K562 (cell line): ENCODE data around the gene LRFN3. TPM values are rescaled to one million over a fixed set of nuclear protein-coding genes. Genes with fewer than 3 reads are reported as not detected.
A peak's percentile ranks its signal among the peaks of the same experiment; 100 is the strongest.

ENCODE experiments used
- ATAC-seq: fragments of 200-7000 bp; cut with Tn5 transposase; 3 replicates; pipeline ENCODE4 v1.9.1; 2020; ENCODE audit warnings: moderate library complexity
- BruUV-seq: library from RNA; stranded (reverse); fragments of 400-500 nt; replicated peaks from 2 replicates; lab custom pipeline; 2021; lab: Mats Ljungman, UMichigan
- CTCF ChIA-PET: fragments of 300-600 bp; formaldehyde crosslinking; extraction: SDS; loops from one replicate; lab custom pipeline; 2021; ENCODE audit warnings: low intra/inter-chr PET ratio; lab: Yijun Ruan, JAX
- POLR2A ChIA-PET: fragments of 300-600, 350-650 bp; sonication (Branson Sonifier 250); formaldehyde crosslinking; extraction: SDS; loops from one replicate; lab custom pipeline; 2021; ENCODE audit warnings: antibody characterized with exemption, inconsistent platforms; lab: Yijun Ruan, JAX
- DNase-seq, 4 experiments: peaks; one replicate each; pipeline versions ENCODE4 v3.0.0 to v3.0.0-alpha.2; 2011 to 2018; ENCODE audit warnings: low spot score in 3 of 4, mixed read lengths in 3 of 4; ENCODE audit errors: extremely low read depth in 1 of 4
- FAIRE-seq: peaks from 2 replicates; lab custom pipeline; 2011; peaks lifted over from hg19 to GRCh38; lab: Jason Lieb, UNC
- H2AFZ ChIP-seq: 2 replicates; pipeline ENCODE4 v1.6.0; 2011; ENCODE audit warnings: low read depth, low read length, control low read depth, inconsistent platforms
- H3K27ac ChIP-seq: fragments of 200-600 bp; 3 replicates; pipeline ENCODE4 v1.8.0; 2011; ENCODE audit warnings: low read depth, mild to moderate bottlenecking, control low read depth, inconsistent platforms, low read length, moderate library complexity, mixed read lengths; ENCODE audit errors: extremely low read depth
- H3K27me3 ChIP-seq, 2 experiments: fragments of 300-600 bp in 1 of 2; 2 replicates in 1 of 2; 3 replicates in 1 of 2; pipeline versions ENCODE4 v1.6.0 to v1.8.0; 2011; ENCODE audit warnings: inconsistent platforms in 2 of 2, low read length in 2 of 2, mild to moderate bottlenecking in 1 of 2, mixed read lengths in 1 of 2, moderate library complexity in 1 of 2; ENCODE audit not compliant: control insufficient read depth in 2 of 2, insufficient read depth in 2 of 2
- H3K36me3 ChIP-seq: fragments of 300-600 bp; 3 replicates; pipeline ENCODE4 v1.8.0; 2011; ENCODE audit warnings: mild to moderate bottlenecking, low read length, inconsistent platforms; ENCODE audit not compliant: control insufficient read depth, insufficient read depth
- H3K4me1 ChIP-seq, 2 experiments: fragments of 200-600 bp in 1 of 2; replicated peaks in 1 of 2; 2 replicates in 1 of 2; 3 replicates in 1 of 2; pipeline versions ENCODE4 v1.5.1 to v1.8.0; 2011; ENCODE audit warnings: inconsistent platforms in 2 of 2, low read length in 2 of 2, mild to moderate bottlenecking in 1 of 2, mixed read lengths in 1 of 2, moderate library complexity in 1 of 2; ENCODE audit not compliant: control insufficient read depth in 2 of 2, insufficient read depth in 2 of 2
- H3K4me2 ChIP-seq: 2 replicates; pipeline ENCODE4 v1.6.1; 2011; ENCODE audit warnings: low read length, control low read depth, inconsistent platforms, mixed read lengths; ENCODE audit not compliant: insufficient read depth
- H3K4me3 ChIP-seq: fragments of 200-600 bp; sonication (generic), shearing (Covaris generic); 2 replicates; pipeline ENCODE4 v1.5.1; 2016; ENCODE audit warnings: control low read depth, inconsistent platforms
- H3K79me2 ChIP-seq: fragments of 200-600 bp; 3 replicates; pipeline ENCODE4 v1.8.0; 2011; ENCODE audit warnings: low read length, inconsistent platforms; ENCODE audit not compliant: control insufficient read depth, insufficient read depth
- H3K9ac ChIP-seq, 2 experiments: 2 replicates each; pipeline versions ENCODE4 v1.6.0 to v1.6.1; 2011; ENCODE audit warnings: low read depth in 2 of 2, low read length in 2 of 2, control low read depth in 1 of 2, inconsistent platforms in 1 of 2, mild to moderate bottlenecking in 1 of 2, mixed read lengths in 1 of 2; ENCODE audit not compliant: insufficient read depth in 1 of 2
- H3K9me1 ChIP-seq: one replicate; pipeline ENCODE4 v1.6.0; 2011; ENCODE audit warnings: inconsistent platforms, mild to moderate bottlenecking, low read length, moderate library complexity; ENCODE audit not compliant: control insufficient read depth, insufficient read depth
- H3K9me3 ChIP-seq: replicated peaks from 2 replicates; pipeline ENCODE4 v1.5.1; 2011; ENCODE audit warnings: low read depth, low read length, inconsistent platforms; ENCODE audit not compliant: control insufficient read depth, insufficient read depth
- H4K20me1 ChIP-seq: replicated peaks from 2 replicates; pipeline ENCODE4 v1.6.1; 2011; ENCODE audit warnings: low read length, inconsistent platforms, mixed read lengths; ENCODE audit not compliant: control insufficient read depth, insufficient read depth
- HMGN3 ChIP-seq: IDR thresholded peaks from 2 replicates; pipeline ENCODE4 v1.6.1; 2011; ENCODE audit warnings: borderline replicate concordance, low read depth, mild to moderate bottlenecking, mixed read lengths, low read length; ENCODE audit not compliant: insufficient read length; ENCODE audit errors: extremely low read depth
- MYNN ChIP-seq, 2 experiments: sonication (generic); formaldehyde crosslinking in 1 of 2; IDR thresholded peaks; 2 replicates each; pipeline versions ENCODE4 v1.5.0 to v1.6.1; 2016 to 2020; ENCODE audit warnings: antibody characterized with exemption in 1 of 2, missing genetic modification reagents in 1 of 2
- RBM39 ChIP-seq: fragments of 200-400 bp; formaldehyde crosslinking; optimal IDR thresholded peaks from 2 replicates; pipeline ENCODE3; 2018; ENCODE audit warnings: low read depth, low read length
- WGBS: fragments of 100-300 bp; shearing (Covaris generic); methylation state at CpG from one replicate; pipeline ENCODE4 v1.1.6; 2016; ENCODE audit warnings: low coverage, mixed read lengths; ENCODE audit not compliant: insufficient coverage; ENCODE audit errors: missing lambda C conversion rate; 5-methylcytosine and 5-hydroxymethylcytosine counted together
- in situ Hi-C: fragments of 300-500 bp; cut with MboI; formaldehyde crosslinking; loops from 4 replicates; pipeline ENCODE4 v1.15.0; 2018; ENCODE audit warnings: inconsistent platforms, mixed read lengths
- intact Hi-C: fragments of 100-400 bp; cut with micrococcal nuclease; formaldehyde crosslinking; loops from 2 replicates; pipeline ENCODE4 v1.14.2; 2022
- polyA plus RNA-seq, 8 experiments: library from polyadenylated mRNA; depleted of rRNA in 4 of 8; stranded (reverse) in 5 of 8; unstranded in 3 of 8; fragments of >200 nt; fragmentation: Nextera tagmentation in 2 of 8; fragmentation: Illumina TruSeq in 1 of 8; extraction: Ambion mirVana in 2 of 8; extraction: Trizol in 1 of 8; gene quantifications; 2 replicates each; pipeline versions ENCODE4 v1.2.1 to v1.2.3, GENCODE V29; 2011 to 2014; ENCODE audit warnings: inconsistent platforms in 1 of 8, missing spikeins in 1 of 8
- total RNA-seq, 7 experiments: library from RNA; depleted of rRNA in 6 of 7; stranded (reverse); fragments of >200 nt in 6 of 7; fragmentation: Illumina TruSeq in 2 of 7; extraction: Trizol in 2 of 7; gene quantifications; 2 replicates each; pipeline versions ENCODE4 v1.2.1 to v1.2.3, GENCODE V29; 2011 to 2021; ENCODE audit warnings: low replicate concordance in 1 of 7
- TF ChIP-seq, protein P1 (sequence below): sonication (generic); formaldehyde crosslinking; IDR thresholded peaks from 2 replicates; pipeline ENCODE4 v1.9.0; 2022; ENCODE audit warnings: mild to moderate bottlenecking, missing genetic modification reagents
- TF ChIP-seq, protein P2 (sequence below): fragments of 250-450 bp; sonication (Bioruptor Pico); IDR thresholded peaks from 2 replicates; pipeline ENCODE4 v1.5.0; 2021
- TF ChIP-seq, protein P3 (sequence below): sonication (generic); formaldehyde crosslinking; IDR thresholded peaks from 2 replicates; pipeline ENCODE4 v1.8.1; 2023; ENCODE audit warnings: mild to moderate bottlenecking, missing genetic modification reagents
- TF ChIP-seq, protein P4 (sequence below): fragments of 450-650 bp; IDR thresholded peaks from 2 replicates; pipeline ENCODE4 v1.6.1; 2018; ENCODE audit not compliant: partially characterized antibody

Gene LRFN3
- total and polyA plus RNA-seq, 9 of the 15 experiments (the other 6 are each of a cell fraction or from before 2014, with no cell fraction given): 0.03 to 0.12 (median 0.11) TPM; not detected in 6

DNA sequence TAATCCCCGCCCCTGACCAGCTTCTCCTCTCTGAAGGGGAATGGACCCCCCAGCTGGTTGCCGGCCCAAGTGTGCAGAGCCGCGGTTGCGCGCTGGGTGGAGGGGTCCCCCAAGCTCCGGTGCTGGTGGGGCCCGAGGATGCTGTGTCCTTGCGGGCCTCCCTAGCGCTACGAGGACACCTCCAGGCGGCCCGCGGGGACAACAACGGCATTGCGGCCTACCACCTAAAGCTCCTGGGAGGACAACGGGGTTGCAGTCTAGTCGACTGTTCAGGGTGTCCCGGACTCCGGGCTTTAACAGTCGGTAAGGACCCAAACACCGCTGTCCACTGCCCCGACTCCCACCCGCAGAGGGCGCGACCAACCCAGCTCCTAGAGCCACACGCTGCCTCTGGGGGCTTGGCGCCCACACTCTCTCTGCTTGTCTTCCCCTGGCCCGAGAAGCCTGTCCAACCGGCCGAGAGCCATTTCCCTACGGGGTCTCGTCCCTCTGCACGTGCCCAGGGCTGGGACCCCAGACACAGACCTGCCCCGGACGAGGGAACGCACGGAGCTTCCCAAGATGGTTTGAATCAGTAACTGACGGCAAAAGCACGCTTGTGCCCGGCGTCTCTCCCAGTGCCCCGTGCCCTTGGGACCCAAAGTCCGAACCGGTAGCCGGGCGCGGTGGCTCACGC, 57.9 kb downstream of the LRFN3 start:
- no peaks in the 10 kb centered on the region for H3K27me3 ChIP-seq
- ATAC-seq (no peak), DNase-seq (no peak), FAIRE-seq (no peak)
- ChIA-PET CTCF (no interaction called here), POLR2A (no interaction called here)
- in situ Hi-C loops: no loop called here
- no TSS peak for BruUV-seq
- 98% methylated on average over 38 of the region's 49 CpGs for WGBS
- H3K4me1 ChIP-seq: peaks cover 9 to 29% of the 10 kb centered on the region in 2 experiments; a peak in 4 of 5 replicates
- H3K9ac ChIP-seq: peak overlapping the region in 1 of 2 experiments; percentile 28; a peak in 1 of 4 replicates
- H4K20me1 ChIP-seq: peaks cover 4% of the 10 kb centered on the region; the same call in 1 of the 2 replicates
- peaks cover 25% of the 10 kb centered on the region for H3K79me2 ChIP-seq
- TF ChIP-seq, protein P1, sequence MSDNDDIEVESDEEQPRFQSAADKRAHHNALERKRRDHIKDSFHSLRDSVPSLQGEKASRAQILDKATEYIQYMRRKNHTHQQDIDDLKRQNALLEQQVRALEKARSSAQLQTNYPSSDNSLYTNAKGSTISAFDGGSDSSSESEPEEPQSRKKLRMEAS (CRISPR knock-in tag): 0 out of 2 replicates have a peak, but pooled peaks have one; percentile 14
- no peak for TF ChIP-seq MYNN (IDR thresholded peaks at IDR 0.05)
- TF ChIP-seq MYNN (CRISPR knock-in tag; IDR thresholded peaks at IDR 0.05): no peak
- TF ChIP-seq, protein P2, sequence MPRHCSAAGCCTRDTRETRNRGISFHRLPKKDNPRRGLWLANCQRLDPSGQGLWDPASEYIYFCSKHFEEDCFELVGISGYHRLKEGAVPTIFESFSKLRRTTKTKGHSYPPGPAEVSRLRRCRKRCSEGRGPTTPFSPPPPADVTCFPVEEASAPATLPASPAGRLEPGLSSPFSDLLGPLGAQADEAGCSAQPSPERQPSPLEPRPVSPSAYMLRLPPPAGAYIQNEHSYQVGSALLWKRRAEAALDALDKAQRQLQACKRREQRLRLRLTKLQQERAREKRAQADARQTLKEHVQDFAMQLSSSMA: no peak
- no peak for TF ChIP-seq RBM39
- TF ChIP-seq, protein P3, sequence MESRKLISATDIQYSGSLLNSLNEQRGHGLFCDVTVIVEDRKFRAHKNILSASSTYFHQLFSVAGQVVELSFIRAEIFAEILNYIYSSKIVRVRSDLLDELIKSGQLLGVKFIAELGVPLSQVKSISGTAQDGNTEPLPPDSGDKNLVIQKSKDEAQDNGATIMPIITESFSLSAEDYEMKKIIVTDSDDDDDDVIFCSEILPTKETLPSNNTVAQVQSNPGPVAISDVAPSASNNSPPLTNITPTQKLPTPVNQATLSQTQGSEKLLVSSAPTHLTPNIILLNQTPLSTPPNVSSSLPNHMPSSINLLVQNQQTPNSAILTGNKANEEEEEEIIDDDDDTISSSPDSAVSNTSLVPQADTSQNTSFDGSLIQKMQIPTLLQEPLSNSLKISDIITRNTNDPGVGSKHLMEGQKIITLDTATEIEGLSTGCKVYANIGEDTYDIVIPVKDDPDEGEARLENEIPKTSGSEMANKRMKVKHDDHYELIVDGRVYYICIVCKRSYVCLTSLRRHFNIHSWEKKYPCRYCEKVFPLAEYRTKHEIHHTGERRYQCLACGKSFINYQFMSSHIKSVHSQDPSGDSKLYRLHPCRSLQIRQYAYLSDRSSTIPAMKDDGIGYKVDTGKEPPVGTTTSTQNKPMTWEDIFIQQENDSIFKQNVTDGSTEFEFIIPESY: peak; percentile 60; the same call in 1 of the 2 replicates
- TF ChIP-seq, protein P4, sequence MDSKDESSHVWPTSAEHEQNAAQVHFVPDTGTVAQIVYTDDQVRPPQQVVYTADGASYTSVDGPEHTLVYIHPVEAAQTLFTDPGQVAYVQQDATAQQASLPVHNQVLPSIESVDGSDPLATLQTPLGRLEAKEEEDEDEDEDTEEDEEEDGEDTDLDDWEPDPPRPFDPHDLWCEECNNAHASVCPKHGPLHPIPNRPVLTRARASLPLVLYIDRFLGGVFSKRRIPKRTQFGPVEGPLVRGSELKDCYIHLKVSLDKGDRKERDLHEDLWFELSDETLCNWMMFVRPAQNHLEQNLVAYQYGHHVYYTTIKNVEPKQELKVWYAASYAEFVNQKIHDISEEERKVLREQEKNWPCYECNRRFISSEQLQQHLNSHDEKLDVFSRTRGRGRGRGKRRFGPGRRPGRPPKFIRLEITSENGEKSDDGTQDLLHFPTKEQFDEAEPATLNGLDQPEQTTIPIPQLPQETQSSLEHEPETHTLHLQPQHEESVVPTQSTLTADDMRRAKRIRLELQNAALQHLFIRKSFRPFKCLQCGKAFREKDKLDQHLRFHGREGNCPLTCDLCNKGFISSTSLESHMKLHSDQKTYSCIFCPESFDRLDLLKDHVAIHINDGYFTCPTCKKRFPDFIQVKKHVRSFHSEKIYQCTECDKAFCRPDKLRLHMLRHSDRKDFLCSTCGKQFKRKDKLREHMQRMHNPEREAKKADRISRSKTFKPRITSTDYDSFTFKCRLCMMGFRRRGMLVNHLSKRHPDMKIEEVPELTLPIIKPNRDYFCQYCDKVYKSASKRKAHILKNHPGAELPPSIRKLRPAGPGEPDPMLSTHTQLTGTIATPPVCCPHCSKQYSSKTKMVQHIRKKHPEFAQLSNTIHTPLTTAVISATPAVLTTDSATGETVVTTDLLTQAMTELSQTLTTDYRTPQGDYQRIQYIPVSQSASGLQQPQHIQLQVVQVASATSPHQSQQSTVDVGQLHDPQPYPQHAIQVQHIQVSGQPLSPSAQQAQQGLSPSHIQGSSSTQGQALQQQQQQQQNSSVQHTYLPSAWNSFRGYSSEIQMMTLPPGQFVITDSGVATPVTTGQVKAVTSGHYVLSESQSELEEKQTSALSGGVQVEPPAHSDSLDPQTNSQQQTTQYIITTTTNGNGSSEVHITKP: no peak
- peak; percentile 6 for TF ChIP-seq HMGN3
- H3K9me1 ChIP-seq: peaks cover 3% of the 10 kb centered on the region
- no peak overlapping the region for H3K27ac ChIP-seq
- H2AFZ ChIP-seq: no peak overlapping the region
- H3K36me3 ChIP-seq: peaks cover 12% of the 10 kb centered on the region; the same call in 1 of the 3 replicates
- H3K4me2 ChIP-seq: no peak overlapping the region
- intact Hi-C loops: loop anchor here (10.0 kb wide), 1 partner anchor 121 kb away; the partner anchor contains the start of genes OVOL3, POLR2I and TBCB
- H3K9me3 ChIP-seq: no peaks in the 10 kb centered on the region
- no peak overlapping the region for H3K4me3 ChIP-seq
